HepG2 (cell line): ENCODE results near the gene DCAF4L1. TPM values are rescaled to one million over a fixed set of nuclear protein-coding genes. Genes with fewer than 3 reads are reported as not detected.

Source experiments
- ZFAT ChIP-seq: sonication (generic); formaldehyde crosslinking; conservative IDR thresholded peaks from 2 replicates; pipeline ENCODE4 v1.8.1; 2023; ENCODE audit warnings: missing genetic modification reagents, inconsistent platforms
- ZNF264 ChIP-seq: sonication (generic); formaldehyde crosslinking; IDR thresholded peaks from 2 replicates; pipeline ENCODE4 v1.4.0; 2020; ENCODE audit warnings: missing genetic modification reagents
- polyA plus RNA-seq, 8 experiments: library from polyadenylated mRNA; depleted of rRNA in 3 of 8; stranded (reverse) in 7 of 8; unstranded in 1 of 8; fragments of >200 nt; fragmentation: Illumina TruSeq in 4 of 8; extraction: Trizol in 4 of 8; gene quantifications; 2 replicates each; pipeline versions ENCODE4 v1.2.1 to v1.2.3, GENCODE V29; 2011 to 2016; ENCODE audit warnings: low read depth in 4 of 8, missing spikeins in 1 of 8, mixed read lengths in 1 of 8; ENCODE audit not compliant: insufficient read depth in 1 of 8
- total RNA-seq, 5 experiments: library from RNA; depleted of rRNA; stranded (reverse); fragments of >200 nt; fragmentation: Illumina TruSeq; extraction: Trizol; gene quantifications; 2 replicates each; pipeline ENCODE4 v1.2.3, GENCODE V29; 2016; ENCODE audit warnings: low read depth in 1 of 5
- TF ChIP-seq, protein P1 (sequence below): sonication (generic); formaldehyde crosslinking; IDR thresholded peaks from 2 replicates; pipeline ENCODE4 v1.4.0; 2020; ENCODE audit warnings: mild to moderate bottlenecking, low read depth, missing genetic modification reagents
- TF ChIP-seq, protein P2 (sequence below): sonication (generic); formaldehyde crosslinking; IDR thresholded peaks from 2 replicates; pipeline ENCODE4 v1.4.0; 2020; ENCODE audit warnings: missing genetic modification reagents, borderline replicate concordance
- TF ChIP-seq, protein P3 (sequence below): sonication (generic); formaldehyde crosslinking; IDR thresholded peaks from 2 replicates; pipeline ENCODE4 v1.9.0; 2021; ENCODE audit warnings: missing genetic modification reagents, borderline replicate concordance

DCAF4L1 gene
- total and polyA plus RNA-seq, 2 of the 13 experiments (the other 11 are each of a cell fraction or from before 2014, with no cell fraction given): 0.05 to 0.09 TPM

DNA sequence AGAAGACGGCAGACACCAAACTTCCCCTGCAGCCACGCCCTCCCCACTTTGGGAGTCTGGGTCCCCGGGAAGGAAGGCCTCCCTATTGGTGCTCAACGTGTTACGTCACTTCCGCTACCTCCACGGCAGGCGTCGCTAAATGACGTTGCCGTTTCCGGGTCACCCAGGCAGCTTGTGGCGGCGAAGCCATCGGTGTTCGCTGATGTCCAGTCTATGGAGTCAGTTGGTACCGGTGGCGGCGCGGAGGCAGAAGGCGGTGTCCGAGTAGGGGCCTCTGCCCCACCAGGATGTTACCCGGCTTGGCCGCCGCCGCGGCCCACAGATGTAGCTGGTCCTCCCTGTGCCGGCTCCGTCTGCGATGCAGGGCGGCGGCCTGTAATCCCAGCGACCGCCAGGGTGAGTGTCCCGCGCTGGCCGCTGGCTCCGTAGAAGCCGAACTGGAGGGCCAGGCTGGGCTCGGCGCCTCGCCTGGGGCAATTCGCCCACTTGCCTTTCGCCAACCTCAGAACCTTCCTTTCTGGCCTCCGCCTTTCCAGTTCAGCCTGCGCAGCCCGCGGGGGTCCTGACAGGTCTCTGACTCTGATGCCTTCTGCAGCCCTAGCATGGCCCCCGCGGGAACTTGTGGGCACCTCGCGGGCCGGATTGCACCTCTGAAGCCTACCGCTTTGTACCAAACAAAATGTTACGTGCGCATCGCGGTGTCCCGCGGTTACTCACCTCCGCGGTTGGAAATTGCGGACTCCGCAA, 9.0 kb downstream of the DCAF4L1 start, which contains the start of gene SLC30A9 (continued):
- TF ChIP-seq, protein P1, sequence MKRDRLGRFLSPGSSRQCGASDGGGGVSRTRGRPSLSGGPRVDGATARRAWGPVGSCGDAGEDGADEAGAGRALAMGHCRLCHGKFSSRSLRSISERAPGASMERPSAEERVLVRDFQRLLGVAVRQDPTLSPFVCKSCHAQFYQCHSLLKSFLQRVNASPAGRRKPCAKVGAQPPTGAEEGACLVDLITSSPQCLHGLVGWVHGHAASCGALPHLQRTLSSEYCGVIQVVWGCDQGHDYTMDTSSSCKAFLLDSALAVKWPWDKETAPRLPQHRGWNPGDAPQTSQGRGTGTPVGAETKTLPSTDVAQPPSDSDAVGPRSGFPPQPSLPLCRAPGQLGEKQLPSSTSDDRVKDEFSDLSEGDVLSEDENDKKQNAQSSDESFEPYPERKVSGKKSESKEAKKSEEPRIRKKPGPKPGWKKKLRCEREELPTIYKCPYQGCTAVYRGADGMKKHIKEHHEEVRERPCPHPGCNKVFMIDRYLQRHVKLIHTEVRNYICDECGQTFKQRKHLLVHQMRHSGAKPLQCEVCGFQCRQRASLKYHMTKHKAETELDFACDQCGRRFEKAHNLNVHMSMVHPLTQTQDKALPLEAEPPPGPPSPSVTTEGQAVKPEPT (CRISPR knock-in tag): no peak
- TF ChIP-seq, protein P2, sequence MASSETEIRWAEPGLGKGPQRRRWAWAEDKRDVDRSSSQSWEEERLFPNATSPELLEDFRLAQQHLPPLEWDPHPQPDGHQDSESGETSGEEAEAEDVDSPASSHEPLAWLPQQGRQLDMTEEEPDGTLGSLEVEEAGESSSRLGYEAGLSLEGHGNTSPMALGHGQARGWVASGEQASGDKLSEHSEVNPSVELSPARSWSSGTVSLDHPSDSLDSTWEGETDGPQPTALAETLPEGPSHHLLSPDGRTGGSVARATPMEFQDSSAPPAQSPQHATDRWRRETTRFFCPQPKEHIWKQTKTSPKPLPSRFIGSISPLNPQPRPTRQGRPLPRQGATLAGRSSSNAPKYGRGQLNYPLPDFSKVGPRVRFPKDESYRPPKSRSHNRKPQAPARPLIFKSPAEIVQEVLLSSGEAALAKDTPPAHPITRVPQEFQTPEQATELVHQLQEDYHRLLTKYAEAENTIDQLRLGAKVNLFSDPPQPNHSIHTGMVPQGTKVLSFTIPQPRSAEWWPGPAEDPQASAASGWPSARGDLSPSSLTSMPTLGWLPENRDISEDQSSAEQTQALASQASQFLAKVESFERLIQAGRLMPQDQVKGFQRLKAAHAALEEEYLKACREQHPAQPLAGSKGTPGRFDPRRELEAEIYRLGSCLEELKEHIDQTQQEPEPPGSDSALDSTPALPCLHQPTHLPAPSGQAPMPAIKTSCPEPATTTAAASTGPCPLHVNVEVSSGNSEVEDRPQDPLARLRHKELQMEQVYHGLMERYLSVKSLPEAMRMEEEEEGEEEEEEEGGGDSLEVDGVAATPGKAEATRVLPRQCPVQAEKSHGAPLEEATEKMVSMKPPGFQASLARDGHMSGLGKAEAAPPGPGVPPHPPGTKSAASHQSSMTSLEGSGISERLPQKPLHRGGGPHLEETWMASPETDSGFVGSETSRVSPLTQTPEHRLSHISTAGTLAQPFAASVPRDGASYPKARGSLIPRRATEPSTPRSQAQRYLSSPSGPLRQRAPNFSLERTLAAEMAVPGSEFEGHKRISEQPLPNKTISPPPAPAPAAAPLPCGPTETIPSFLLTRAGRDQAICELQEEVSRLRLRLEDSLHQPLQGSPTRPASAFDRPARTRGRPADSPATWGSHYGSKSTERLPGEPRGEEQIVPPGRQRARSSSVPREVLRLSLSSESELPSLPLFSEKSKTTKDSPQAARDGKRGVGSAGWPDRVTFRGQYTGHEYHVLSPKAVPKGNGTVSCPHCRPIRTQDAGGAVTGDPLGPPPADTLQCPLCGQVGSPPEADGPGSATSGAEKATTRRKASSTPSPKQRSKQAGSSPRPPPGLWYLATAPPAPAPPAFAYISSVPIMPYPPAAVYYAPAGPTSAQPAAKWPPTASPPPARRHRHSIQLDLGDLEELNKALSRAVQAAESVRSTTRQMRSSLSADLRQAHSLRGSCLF (CRISPR knock-in tag): no peak
- TF ChIP-seq, protein P3, sequence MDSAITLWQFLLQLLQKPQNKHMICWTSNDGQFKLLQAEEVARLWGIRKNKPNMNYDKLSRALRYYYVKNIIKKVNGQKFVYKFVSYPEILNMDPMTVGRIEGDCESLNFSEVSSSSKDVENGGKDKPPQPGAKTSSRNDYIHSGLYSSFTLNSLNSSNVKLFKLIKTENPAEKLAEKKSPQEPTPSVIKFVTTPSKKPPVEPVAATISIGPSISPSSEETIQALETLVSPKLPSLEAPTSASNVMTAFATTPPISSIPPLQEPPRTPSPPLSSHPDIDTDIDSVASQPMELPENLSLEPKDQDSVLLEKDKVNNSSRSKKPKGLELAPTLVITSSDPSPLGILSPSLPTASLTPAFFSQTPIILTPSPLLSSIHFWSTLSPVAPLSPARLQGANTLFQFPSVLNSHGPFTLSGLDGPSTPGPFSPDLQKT (CRISPR knock-in tag): no peak
- TF ChIP-seq ZFAT (CRISPR knock-in tag): no peak
- TF ChIP-seq ZNF264: no peak
